Suppressor macrophage treated with lipopolysaccharide for 4 hours (primary cell): ENCODE measurements around the gene LPIN1.

Experiments
- DNase-seq: peaks from one replicate; pipeline ENCODE4 v3.0.0-alpha.2; 2020

LPIN1 gene

GRCh38 chr2:11764359-11764758 is 17.9 kb downstream of the LPIN1 start:
- no peak for DNase-seq

- no peak for DNase-seq
Observed at GRCh38 chr2:11764920-11765319, 18.5 kb downstream of the LPIN1 start.

- DNase-seq: no peak
Observed at GRCh38 chr2:11765501-11765900, 19.1 kb downstream of the LPIN1 start.

GRCh38 chr2:11766016-11766415 is 19.6 kb downstream of the LPIN1 start:
- no peak for DNase-seq

GRCh38 chr2:11767779-11768178 is 21.3 kb downstream of the LPIN1 start:
- no peak for DNase-seq

- DNase-seq: no peak
Observed at GRCh38 chr2:11768946-11769345, 22.5 kb downstream of the LPIN1 start.

- DNase-seq: no peak
Observed at GRCh38 chr2:11769516-11769915, 23.1 kb downstream of the LPIN1 start.

GRCh38 chr2:11770531-11771188 is 24.2 kb downstream of the LPIN1 start:
- no peak for DNase-seq

GRCh38 chr2:11771971-11772615 is 25.7 kb downstream of the LPIN1 start:
- DNase-seq: no peak

- no peak for DNase-seq
Observed at GRCh38 chr2:11773111-11773510, 26.7 kb downstream of the LPIN1 start.

GRCh38 chr2:11773747-11774525 is 27.5 kb downstream of the LPIN1 start:
- no peak for DNase-seq

- no peak for DNase-seq
Observed at GRCh38 chr2:11774600-11774999, 28.2 kb downstream of the LPIN1 start.

GRCh38 chr2:11775384-11775783 is 29.0 kb downstream of the LPIN1 start:
- peak; percentile 66 for DNase-seq

GRCh38 chr2:11777066-11777782 is 30.8 kb downstream of the LPIN1 start:
- no peak for DNase-seq

GRCh38 chr2:11777886-11778415 is 31.5 kb downstream of the LPIN1 start:
- DNase-seq: no peak

- no peak for DNase-seq
Observed at GRCh38 chr2:11778416-11778815, 32.0 kb downstream of the LPIN1 start.

GRCh38 chr2:11778923-11779757 is 32.7 kb downstream of the LPIN1 start:
- peak; percentile 88 for DNase-seq

- no peak for DNase-seq
Observed at GRCh38 chr2:11781602-11782001, 35.2 kb downstream of the LPIN1 start.

GRCh38 chr2:11784280-11784679 is 37.8 kb downstream of the LPIN1 start:
- DNase-seq: no peak

GRCh38 chr2:11784747-11785610 is 38.5 kb downstream of the LPIN1 start:
- peak; percentile 28 for DNase-seq

- no peak for DNase-seq
Observed at GRCh38 chr2:11785611-11785940, 39.1 kb downstream of the LPIN1 start.
